HG03280 (cell line): ENCODE measurements around the gene C17orf107.

Experiments used
- ATAC-seq: cut with Tn5 transposase; IDR thresholded peaks from one replicate; pipeline ENCODE4 v1.9.1; 2021; ENCODE audit warnings: mild to moderate bottlenecking, moderate library complexity; ENCODE audit not compliant: unreplicated experiment

The C17orf107 gene

DNA sequence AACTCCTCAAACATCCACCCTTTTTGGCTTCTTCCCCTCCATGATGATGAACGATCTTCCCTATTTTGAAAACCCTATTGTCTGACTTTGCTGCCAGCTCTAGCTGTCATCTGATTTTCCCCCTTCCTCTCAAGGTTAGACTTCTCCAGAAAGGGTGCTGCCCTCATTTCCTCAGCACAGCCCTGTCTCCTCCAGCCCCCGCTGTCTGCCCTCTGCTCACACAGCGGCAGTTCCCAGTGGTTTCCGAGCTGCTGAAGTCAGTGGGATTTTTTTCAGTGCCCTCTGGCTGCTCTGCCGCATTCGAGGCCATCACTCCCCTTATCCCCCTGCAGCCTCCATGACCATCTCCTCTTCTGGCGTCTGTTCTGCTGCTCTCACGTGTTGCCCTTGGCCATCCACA is 26.6 kb upstream of the C17orf107 start:
- no peak for ATAC-seq

DNA sequence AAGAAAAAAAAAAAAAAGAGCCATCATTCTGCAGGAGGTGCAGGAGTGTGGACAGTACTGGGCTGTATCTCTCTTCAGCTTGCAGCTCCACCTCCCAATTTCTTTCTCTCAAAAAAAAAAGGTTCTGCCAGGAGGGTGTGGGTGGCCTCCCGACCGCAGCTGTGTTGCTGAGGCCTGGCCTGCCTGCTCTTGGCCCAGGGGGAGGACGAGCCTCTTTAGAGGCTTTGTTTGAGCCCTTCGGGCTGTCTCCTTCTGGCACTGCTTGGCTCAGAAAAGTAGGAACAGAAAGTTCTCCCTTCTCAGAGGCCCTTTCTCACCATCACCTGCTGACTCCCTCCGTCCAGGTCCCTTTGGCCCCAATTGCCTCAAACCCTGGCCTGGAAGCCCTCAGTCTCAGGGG is 22.2 kb upstream of the C17orf107 start:
- ATAC-seq = no peak

DNA sequence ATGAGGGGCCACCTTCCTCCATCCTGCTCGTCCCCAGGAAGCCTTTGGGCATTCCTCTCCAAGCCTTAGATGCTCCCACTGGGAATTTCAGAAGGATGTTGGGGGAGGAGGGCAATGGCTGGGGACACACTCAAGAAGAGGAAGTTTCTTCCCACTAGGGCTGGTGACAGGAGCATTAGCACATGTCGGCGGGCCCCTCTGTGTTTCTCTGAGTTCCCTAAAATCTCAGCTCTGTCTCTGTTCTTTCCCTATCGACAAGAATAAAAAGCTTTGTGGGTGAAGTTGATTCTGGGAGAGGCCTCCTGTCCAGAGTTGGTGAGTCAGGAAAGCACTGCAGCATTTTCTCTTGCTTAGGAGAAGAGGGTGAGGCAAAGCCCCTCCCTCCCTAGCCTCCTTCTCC is 19.7 kb upstream of the C17orf107 start:
- no peak for ATAC-seq

DNA sequence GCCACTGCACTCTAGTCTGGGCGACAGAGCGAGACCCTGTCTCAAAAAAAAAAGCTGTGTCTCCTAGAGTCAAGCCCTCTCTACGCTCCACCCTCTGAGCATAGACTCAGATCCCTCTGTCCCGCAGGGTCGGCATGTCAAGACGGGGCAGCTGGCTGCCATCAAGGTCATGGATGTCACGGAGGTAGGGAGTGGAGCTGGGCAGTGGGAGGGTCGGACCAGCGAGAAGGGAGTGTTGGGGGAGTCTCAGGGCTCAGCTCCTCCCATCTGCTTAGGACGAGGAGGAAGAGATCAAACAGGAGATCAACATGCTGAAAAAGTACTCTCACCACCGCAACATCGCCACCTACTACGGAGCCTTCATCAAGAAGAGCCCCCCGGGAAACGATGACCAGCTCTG is 18.5 kb upstream of the C17orf107 start:
- no peak for ATAC-seq

DNA sequence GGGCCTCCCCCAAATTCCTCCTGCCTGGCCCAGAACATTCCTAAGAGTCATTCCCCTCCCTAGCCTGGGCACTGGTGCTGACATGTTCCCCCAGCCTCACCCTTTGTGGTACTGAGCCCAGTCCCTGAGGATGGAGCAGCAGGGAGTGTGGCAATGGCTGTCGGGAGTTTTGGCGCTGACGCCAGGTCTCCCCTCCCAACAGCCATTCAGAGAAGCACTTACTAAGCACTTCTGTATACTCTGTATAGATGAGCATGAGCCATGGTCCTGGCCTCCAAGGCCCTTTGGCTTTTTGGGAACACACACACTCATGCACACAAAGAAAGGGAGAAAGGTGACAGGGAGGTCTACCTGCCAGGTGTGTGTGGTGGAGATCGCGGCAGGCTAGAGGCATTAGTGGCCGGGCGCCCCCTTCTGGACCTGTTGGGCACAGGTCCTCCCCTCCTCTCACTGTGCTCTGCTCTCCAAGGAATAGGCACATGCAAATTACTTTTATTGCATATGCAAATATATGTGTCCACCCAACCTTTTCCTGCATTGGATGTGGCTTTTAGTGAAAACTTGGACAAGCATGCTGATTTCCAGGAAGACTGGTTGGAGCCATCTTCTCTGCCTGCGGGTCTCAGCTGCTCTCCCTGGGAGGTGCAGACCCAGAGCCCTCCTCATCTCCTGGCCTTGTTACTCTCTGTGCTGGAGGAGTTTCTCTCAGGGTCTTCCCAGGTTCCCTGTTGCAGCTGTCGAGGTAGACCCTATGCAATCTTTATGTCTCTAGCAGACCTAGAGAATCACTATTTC is 17.4 kb upstream of the C17orf107 start:
- ATAC-seq = no peak

DNA sequence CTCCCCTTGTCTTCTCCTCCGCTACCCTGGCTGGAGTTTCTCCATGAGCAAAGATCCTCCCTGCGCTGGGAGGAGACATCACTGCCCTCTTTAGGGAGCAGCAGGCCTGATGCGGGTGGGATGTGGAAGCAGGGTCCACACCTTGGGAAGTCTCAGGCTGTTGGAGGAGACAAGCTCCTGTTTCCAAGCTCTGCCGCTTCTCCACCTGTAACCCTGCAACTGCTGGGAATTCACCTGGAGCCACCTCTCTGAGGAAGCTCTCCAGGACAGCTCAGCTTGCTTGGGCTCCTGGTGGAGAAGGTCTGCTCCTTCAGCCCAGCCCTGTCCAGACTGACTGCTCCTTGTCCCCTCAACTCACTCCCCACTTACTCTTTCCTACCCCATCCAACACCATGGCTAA is 14.8 kb upstream of the C17orf107 start:
- ATAC-seq = no peak

DNA sequence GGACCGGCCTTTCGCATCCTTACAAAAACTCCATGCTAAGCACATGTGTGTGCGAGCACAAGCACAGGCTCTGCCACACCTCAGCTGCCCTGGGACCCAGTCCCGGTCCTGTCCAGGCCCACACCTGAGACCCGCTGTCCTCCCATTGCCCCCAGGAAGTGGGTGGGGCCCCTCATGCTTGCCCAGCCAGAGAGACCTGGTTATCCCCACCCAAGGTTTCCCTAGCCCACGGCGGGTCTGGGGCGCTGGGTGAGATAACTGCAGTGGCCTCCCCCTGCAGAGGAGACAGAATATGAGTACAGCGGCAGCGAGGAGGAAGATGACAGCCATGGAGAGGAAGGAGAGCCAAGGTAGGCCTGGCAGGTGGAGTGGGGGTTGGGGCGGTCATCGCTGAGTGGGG is 12.5 kb upstream of the C17orf107 start:
- no peak for ATAC-seq

DNA sequence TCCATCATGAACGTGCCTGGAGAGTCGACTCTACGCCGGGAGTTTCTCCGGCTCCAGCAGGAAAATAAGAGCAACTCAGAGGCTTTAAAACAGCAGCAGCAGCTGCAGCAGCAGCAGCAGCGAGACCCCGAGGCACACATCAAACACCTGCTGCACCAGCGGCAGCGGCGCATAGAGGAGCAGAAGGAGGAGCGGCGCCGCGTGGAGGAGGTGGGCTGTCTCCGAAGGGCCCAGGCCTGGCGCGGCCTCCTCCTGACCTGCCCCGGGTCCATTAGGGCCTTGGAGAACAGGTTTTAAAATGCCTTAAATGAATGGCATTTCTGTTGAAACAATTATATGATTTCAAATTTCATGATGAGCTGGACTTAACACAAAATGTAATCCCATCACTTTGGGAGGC is 11.8 kb upstream of the C17orf107 start:
- ATAC-seq = no peak

DNA sequence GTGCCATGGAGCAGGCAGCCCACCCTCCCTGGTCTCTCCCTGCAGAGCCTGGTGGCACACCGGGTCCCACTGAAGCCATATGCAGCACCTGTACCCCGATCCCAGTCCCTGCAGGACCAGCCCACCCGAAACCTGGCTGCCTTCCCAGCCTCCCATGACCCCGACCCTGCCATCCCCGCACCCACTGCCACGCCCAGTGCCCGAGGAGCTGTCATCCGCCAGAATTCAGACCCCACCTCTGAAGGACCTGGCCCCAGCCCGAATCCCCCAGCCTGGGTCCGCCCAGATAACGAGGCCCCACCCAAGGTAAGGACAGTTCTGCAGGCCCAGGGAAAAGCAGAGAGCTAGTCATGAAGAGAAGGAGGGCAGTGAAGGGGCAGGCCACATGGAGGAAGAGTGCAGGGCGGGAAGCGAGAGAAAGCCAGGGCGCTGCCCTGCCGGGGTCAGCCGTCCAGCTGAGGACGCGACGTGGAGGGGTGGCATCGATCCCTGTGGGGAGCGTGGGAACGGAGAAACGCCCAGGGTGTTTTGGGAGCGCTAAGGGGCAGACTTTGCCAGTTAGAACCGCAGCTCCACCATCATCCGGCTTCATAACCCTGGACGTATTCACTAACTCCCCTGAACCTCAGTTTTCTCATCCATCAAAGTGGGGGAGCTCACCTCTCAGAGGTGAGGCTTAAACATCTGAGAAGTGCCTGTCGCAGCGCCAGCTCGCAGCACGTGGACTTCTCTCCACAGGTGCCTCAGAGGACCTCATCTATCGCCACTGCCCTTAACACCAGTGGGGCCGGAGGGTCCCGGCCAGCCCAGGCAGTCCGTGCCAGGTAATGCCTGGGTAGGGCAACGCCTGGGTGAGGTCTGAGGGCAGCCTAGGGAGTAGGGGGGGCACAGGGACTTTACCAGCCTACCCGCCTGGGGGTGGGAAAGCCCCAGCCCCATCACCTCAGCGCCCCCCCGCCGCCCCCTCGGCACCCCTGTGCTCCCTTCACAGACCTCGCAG is 7.6 kb upstream of the C17orf107 start:
- ATAC-seq = no peak

DNA sequence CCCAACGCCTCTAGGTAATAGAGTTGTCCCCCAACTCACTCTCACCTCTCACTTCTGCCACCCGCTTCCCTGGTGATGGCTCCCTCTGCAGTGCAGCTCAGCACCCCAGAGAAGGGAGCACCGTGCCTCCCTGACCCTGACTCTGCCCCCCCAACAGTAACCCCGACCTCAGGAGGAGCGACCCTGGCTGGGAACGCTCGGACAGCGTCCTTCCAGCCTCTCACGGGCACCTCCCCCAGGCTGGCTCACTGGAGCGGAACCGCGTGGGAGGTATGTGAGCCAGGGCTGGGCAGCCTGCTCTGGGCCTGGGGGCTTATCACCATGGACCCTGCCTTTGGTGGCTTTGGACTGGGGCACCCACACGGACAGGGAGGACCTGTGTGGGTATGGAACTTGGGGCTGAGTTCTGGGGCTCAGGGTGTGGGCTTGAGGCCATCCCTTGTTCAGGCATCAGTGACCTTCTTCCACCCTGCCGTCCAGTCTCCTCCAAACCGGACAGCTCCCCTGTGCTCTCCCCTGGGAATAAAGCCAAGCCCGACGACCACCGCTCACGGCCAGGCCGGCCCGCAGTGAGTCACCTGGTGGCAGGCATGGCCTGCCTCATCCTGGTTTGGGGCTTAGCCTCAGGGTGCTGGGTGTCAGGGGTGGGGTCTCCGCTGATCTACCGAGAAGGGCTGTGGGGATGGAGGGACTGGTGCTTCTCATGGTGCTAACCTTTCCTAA is 6.7 kb upstream of the C17orf107 start:
- ATAC-seq = no peak

DNA sequence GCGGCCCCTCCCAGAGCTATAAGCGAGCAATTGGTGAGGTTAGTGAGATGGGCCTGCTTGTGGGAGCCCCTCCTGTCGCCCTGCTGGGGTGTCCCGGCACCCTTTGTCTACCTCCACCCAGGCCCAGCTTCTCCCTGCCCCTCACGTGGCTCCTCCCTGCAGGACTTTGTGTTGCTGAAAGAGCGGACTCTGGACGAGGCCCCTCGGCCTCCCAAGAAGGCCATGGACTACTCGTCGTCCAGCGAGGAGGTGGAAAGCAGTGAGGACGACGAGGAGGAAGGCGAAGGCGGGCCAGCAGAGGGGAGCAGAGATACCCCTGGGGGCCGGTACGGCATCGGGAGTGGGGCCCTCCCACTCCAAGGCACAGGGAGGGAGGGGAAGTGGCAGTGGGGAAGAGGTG is 6.1 kb upstream of the C17orf107 start:
- ATAC-seq = no peak

DNA sequence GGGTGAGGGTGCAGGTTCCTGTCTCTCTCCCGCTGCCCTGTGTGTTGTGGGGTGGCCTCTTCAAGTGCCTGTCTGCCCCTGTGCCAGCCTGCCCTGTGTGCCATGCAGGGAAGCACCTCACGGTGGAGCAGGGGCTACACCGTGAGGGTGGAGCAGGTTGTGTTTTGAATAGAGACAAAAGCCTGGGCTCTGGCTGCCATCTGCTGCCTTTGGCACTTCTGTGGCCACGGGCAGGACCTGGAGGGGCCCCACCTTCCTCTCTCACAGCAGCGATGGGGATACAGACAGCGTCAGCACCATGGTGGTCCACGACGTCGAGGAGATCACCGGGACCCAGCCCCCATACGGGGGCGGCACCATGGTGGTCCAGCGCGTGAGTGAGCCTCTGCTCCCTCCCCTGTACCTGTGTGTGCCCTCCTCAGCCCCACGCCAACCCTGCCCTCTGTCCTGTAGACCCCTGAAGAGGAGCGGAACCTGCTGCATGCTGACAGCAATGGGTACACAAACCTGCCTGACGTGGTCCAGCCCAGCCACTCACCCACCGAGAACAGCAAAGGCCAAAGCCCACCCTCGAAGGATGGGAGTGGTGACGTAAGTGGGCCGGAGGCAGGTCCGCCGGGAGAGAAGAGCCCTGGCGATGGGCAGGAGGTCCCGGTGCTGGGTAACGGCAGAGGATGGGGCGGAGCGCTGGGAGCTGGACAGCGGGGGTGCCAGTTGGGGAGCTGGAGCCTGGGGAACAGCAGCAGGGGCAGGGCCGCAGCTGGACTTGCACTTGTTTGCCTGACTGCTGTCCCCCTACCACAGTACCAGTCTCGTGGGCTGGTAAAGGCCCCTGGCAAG is 5.4 kb upstream of the C17orf107 start:
- no peak for ATAC-seq

DNA sequence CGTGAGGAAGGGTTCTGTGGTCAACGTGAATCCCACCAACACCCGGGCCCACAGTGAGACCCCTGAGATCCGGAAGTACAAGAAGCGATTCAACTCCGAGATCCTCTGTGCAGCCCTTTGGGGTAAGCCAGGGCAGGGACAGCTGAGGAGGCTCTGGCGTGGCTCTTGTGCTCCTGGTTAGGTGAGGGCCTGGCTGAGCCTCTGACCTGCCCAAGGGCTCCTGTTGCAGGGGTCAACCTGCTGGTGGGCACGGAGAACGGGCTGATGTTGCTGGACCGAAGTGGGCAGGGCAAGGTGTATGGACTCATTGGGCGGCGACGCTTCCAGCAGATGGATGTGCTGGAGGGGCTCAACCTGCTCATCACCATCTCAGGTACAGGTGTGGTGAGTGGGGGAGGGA is 4.2 kb upstream of the C17orf107 start:
- ATAC-seq = no peak

DNA sequence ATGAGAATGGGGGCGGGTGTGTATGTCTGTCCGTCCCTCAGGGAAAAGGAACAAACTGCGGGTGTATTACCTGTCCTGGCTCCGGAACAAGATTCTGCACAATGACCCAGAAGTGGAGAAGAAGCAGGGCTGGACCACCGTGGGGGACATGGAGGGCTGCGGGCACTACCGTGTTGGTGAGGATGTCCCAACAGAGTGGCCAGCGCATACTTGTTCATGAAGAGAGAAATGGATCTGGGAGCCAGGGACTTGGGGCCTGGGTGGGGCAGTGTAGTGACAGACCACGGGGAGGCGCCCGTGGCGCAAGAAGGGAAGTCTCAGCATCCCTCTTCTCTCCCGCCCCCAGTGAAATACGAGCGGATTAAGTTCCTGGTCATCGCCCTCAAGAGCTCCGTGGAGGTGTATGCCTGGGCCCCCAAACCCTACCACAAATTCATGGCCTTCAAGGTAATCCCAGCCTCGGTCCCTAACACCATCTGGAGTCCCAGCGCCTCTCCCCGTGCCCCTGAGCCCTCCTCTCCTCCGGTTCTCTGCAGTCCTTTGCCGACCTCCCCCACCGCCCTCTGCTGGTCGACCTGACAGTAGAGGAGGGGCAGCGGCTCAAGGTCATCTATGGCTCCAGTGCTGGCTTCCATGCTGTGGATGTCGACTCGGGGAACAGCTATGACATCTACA is 3.5 kb upstream of the C17orf107 start:
- ATAC-seq = no peak

DNA sequence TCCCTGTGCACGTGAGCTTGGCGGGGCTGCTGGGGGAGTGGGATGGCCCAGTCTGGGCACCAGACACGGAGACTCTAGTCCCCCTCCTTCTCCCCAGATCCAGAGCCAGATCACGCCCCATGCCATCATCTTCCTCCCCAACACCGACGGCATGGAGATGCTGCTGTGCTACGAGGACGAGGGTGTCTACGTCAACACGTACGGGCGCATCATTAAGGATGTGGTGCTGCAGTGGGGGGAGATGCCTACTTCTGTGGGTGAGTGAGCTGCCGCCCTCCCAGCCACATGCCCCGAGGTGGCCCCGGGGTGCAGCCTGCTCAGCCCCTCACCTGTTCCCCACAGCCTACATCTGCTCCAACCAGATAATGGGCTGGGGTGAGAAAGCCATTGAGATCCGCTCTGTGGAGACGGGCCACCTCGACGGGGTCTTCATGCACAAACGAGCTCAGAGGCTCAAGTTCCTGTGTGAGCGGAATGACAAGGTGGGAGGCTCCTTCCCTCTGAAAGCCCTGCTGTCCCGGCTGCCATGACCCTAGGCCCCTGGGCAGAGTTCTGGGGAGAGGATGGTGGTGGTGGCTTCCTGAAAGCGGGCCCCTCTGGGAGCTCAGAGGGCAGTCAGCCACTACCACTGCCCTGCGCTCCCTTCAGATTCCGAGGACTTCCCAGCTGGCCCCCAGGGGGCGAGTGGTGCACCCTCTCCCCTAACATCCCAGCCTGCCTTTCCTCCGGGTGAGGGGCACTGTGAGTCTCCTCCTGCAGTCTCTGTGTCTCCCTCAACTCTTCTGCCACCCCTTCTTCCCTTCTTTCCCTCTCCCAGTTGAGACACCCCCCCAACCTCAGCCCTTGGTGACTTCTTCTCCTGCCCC is 2.8 kb upstream of the C17orf107 start:
- no peak for ATAC-seq

DNA sequence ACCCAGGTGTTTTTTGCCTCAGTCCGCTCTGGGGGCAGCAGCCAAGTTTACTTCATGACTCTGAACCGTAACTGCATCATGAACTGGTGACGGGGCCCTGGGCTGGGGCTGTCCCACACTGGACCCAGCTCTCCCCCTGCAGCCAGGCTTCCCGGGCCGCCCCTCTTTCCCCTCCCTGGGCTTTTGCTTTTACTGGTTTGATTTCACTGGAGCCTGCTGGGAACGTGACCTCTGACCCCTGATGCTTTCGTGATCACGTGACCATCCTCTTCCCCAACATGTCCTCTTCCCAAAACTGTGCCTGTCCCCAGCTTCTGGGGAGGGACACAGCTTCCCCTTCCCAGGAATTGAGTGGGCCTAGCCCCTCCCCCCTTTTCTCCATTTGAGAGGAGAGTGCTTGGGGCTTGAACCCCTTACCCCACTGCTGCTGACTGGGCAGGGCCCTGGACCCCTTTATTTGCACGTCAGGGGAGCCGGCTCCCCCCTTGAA is 2.1 kb upstream of the C17orf107 start:
- ATAC-seq = no peak

DNA sequence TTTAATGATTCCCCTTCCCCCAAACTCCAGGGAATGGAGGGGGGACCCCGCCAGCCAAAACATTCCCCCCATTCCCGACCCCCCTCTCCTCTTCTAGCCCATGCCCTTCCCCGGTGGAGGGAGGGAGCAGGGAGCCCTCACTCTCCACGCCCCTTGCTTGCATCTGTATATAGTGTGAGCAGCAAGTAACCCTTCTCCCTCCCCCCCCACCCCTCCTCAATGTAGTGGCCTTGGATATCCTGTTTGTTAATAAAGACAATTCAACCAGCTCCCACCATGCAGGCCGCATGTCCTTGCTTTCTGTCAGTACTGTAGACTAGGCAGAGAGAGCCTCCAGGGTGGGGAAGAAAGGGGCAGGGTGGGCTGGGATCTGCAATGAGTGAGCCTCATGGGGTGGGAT is 1.6 kb upstream of the C17orf107 start:
- ATAC-seq = no peak

DNA sequence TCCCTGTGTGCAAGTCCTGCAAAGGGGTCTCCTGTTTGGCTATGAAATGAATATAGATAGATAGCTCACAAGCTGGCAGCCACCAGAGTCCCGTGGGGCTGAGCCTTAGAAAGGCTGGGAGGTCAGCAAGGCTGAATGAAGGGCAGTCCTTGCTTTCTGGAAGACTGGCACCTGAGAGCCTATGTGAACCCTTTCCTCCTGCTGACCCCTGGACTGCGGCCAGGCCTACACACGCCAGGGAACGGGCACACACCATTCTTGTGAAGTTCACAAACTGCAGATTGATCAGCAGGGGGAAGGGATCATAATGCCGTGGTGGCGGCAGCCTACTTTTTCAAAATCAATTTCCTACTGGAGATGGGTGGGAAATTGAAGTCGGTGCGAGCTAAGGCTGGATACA is 985 bp upstream of the C17orf107 start:
- ATAC-seq = no peak

DNA sequence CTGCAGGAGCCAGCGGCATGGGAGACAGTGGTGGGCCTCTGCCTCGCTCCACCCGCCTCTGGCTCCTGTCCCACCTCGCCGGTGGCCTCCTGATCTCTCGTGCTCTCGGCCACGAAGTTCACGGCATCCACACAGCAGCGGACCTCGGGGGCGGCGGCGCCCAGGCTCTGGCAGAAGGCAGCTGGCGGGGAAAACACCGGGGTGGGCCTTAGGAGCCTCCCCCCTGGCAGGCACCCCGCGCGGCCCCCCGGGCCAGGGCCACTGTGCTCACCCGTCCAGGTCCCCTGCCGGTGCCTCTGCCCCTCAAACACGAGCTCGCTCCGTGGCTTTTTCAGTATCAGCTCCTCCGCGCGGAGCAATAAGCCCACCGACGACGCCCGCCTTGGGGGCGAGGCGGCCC is 409 bp upstream of the C17orf107 start:
- no peak for ATAC-seq
